ENCODE measurements around the gene RASAL3. TPM values are rescaled to one million over a fixed set of nuclear protein-coding genes. Genes with fewer than 3 reads are reported as not detected.

Gene RASAL3
- total and polyA plus RNA-seq, 2 of the 4 experiments (the other 2 are of a cell fraction) = 0.07 TPM; not detected in 1

DNA sequence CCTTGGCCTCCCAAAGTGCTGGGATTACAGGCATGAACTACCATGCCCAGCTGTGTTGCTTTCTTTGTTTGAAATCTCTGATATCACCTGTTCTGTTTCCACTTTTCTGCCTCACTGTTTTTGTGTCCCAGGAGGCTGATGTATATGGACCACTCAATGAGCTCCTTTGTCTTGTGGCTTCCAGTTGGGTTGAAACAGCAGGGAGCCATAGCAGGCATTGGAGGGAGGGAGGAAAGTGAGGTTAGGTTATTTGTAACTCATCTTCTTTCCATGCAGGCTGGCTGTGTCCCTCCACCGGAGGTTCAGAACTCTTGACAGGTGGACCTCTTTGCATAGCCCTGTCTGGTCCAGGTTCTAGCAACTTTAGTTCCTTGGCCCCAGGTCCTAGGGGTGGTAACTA, 37.9 kb upstream of the RASAL3 start:
- intact Hi-C loops (cut with micrococcal nuclease) (no loop called here), dilution Hi-C loops (cut with HindIII; ENCODE audit: low sequenced_read_pairs, unreplicated experiment) (no loop called here), in situ Hi-C loops (cut with MboI; ENCODE audit: low sequenced_read_pairs) (no loop called here)
- Histone ChIP-seq H3K4ac (ENCODE audit: low read depth, low read length) (no peak overlapping the region), H3K4me3 (ENCODE audit: insufficient read depth, low read depth, low read length) (no peak overlapping the region), H4K91ac (ENCODE audit: insufficient read depth, low read depth, low read length) (no peak overlapping the region), H3K23ac (ENCODE audit: low read depth, low read length) (no peak overlapping the region), H3K14ac (replicated peaks; ENCODE audit: low read depth, low read length) (no peak overlapping the region), H2AK5ac (ENCODE audit: low read depth, low read length) (no peak overlapping the region), H3K18ac (ENCODE audit: low read depth, low read length) (no peak overlapping the region), H4K8ac (ENCODE audit: low read depth in 2 of 2, low read length in 2 of 2) (no peak overlapping the region), H2AFZ (replicated peaks; ENCODE audit: low read length, poor library complexity) (no peak overlapping the region), H3K56ac (ENCODE audit: extremely low read depth, insufficient read depth, low read length) (no peak overlapping the region), H3K27me3 (ENCODE audit: control insufficient read depth, insufficient read depth, low read length) (no peaks in the 10 kb centered on the region; the same call in 1 of the 2 replicates), H3K4me2 (ENCODE audit: low read depth, low read length) (no peak overlapping the region), H2BK120ac (ENCODE audit: low read depth, low read length) (no peak overlapping the region), H2BK5ac (ENCODE audit: low read depth, low read length, poor library complexity, severe bottlenecking) (no peak overlapping the region), H2BK20ac (ENCODE audit: low read depth, low read length) (no peak overlapping the region), H4K20me1 (ENCODE audit: insufficient read depth, low read length) (no peaks in the 10 kb centered on the region), H3K9me3 (ENCODE audit: control insufficient read depth, insufficient read depth, low read length) (no peaks in the 10 kb centered on the region), H3K4me1 (ENCODE audit: control insufficient read depth, insufficient read depth, low read length) (no peaks in the 10 kb centered on the region), H3K36me3 (ENCODE audit: control insufficient read depth, insufficient read depth, low read length) (no peaks in the 10 kb centered on the region), H2AK9ac (replicated peaks; ENCODE audit: low read depth, low read length, poor library complexity) (no peak overlapping the region), H3K79me1 (ENCODE audit: low read depth in 1 of 2, low read length in 2 of 2) (no peaks in the 10 kb centered on the region), H3K27ac (ENCODE audit: insufficient read depth, low read length) (no peak overlapping the region), H4K5ac (ENCODE audit: low read depth, low read length) (no peak overlapping the region), H3K9me1 (ENCODE audit: insufficient read depth, low read length) (no peaks in the 10 kb centered on the region; the same call in 1 of the 2 replicates), H3K9ac (ENCODE audit: low read depth, low read length) (no peak overlapping the region), H2BK15ac (ENCODE audit: low read depth, low read length) (no peak overlapping the region)
- CTCF ChIA-PET = no interaction called here
- no peak for TF ChIP-seq CEBPB (IDR thresholded peaks at IDR 0.05; ENCODE audit: low read depth, low read length)
- no peak for TF ChIP-seq POLR2A (IDR thresholded peaks at IDR 0.05; ENCODE audit: low read depth, low read length)
- TF ChIP-seq MAFK (IDR thresholded peaks at IDR 0.05; ENCODE audit: low read depth, low read length) = no peak
- no peak for TF ChIP-seq NFE2L2 (IDR thresholded peaks at IDR 0.05; ENCODE audit: low read depth, low read length)
- TF ChIP-seq CHD1 (IDR thresholded peaks at IDR 0.05; ENCODE audit: low read depth, low read length) = no peak
- no peak for TF ChIP-seq SMC3 (IDR thresholded peaks at IDR 0.05; ENCODE audit: low read depth, low read length)
- no peak for TF ChIP-seq RAD21 (IDR thresholded peaks at IDR 0.05; ENCODE audit: low read length)
- TF ChIP-seq MXI1 (IDR thresholded peaks at IDR 0.05; ENCODE audit: borderline replicate concordance, low read depth, low read length) = no peak
- BruUV-seq (replicated peaks) = no TSS peak
- DNase-seq (no peak), ATAC-seq (ENCODE audit: low read depth) (no peak)
- POLR2A ChIA-PET (ENCODE audit: unreplicated experiment) = no interaction called here
- no CpG with 5 or more reads among the region's 1 CpG for WGBS, 2 experiments (ENCODE audit: extremely low coverage in 2 of 2, insufficient read length in 1 of 2)
